Measurements from ENCODE around the gene EFCAB6.

The EFCAB6 gene

GRCh38 chr22:43851979-43852307 lies 39.8 kb upstream of the EFCAB6 start:
- TF ChIP-seq POLR2A (IDR thresholded peaks at IDR 0.05; ENCODE audit: low read length) (no peak), GATA1 (IDR thresholded peaks at IDR 0.05; ENCODE audit: low read depth, low read length) (no peak)
- no peak for DNase-seq

GRCh38 chr22:43851058-43851978 lies 39.2 kb upstream of the EFCAB6 start:
- TF ChIP-seq GATA1 (IDR thresholded peaks at IDR 0.05; ENCODE audit: low read depth, low read length) (no peak), POLR2A (IDR thresholded peaks at IDR 0.05; ENCODE audit: low read length) (no peak)
- DNase-seq = no peak

GRCh38 chr22:43850529-43850928 lies 38.4 kb upstream of the EFCAB6 start:
- no peak for DNase-seq
- no peak for TF ChIP-seq GATA1 (IDR thresholded peaks at IDR 0.05; ENCODE audit: low read depth, low read length)
- no peak for TF ChIP-seq POLR2A (IDR thresholded peaks at IDR 0.05; ENCODE audit: low read length)

- TF ChIP-seq POLR2A (IDR thresholded peaks at IDR 0.05; ENCODE audit: low read length) (no peak), GATA1 (IDR thresholded peaks at IDR 0.05; ENCODE audit: low read depth, low read length) (no peak)
- no peak for DNase-seq
Observed at GRCh38 chr22:43849731-43850130, 37.6 kb upstream of the EFCAB6 start.

- DNase-seq = no peak
- TF ChIP-seq GATA1 (IDR thresholded peaks at IDR 0.05; ENCODE audit: low read depth, low read length) (no peak), POLR2A (IDR thresholded peaks at IDR 0.05; ENCODE audit: low read length) (no peak)
Observed at GRCh38 chr22:43848366-43849171, 36.5 kb upstream of the EFCAB6 start.

- no peak for DNase-seq
- TF ChIP-seq GATA1 (IDR thresholded peaks at IDR 0.05; ENCODE audit: low read depth, low read length) = no peak
- no peak for TF ChIP-seq POLR2A (IDR thresholded peaks at IDR 0.05; ENCODE audit: low read length)
Observed at GRCh38 chr22:43847376-43848289, 35.5 kb upstream of the EFCAB6 start.

- TF ChIP-seq GATA1 (IDR thresholded peaks at IDR 0.05; ENCODE audit: low read depth, low read length) (no peak), POLR2A (IDR thresholded peaks at IDR 0.05; ENCODE audit: low read length) (no peak)
- DNase-seq = no peak
Observed at GRCh38 chr22:43846966-43847365, 34.9 kb upstream of the EFCAB6 start.

GRCh38 chr22:43845981-43846380 lies 33.9 kb upstream of the EFCAB6 start:
- TF ChIP-seq POLR2A (IDR thresholded peaks at IDR 0.05; ENCODE audit: low read length) (no peak), GATA1 (IDR thresholded peaks at IDR 0.05; ENCODE audit: low read depth, low read length) (no peak)
- no peak for DNase-seq

- no peak for TF ChIP-seq POLR2A (IDR thresholded peaks at IDR 0.05; ENCODE audit: low read length)
- TF ChIP-seq GATA1 (IDR thresholded peaks at IDR 0.05; ENCODE audit: low read depth, low read length) = no peak
- no peak for DNase-seq
Observed at GRCh38 chr22:43844560-43845545, 32.7 kb upstream of the EFCAB6 start.

- no peak for TF ChIP-seq GATA1 (IDR thresholded peaks at IDR 0.05; ENCODE audit: low read depth, low read length)
- TF ChIP-seq POLR2A (IDR thresholded peaks at IDR 0.05; ENCODE audit: low read length) = no peak
- no peak for DNase-seq
Observed at GRCh38 chr22:43843783-43844530, 31.9 kb upstream of the EFCAB6 start.

GRCh38 chr22:43841742-43842141 lies 29.6 kb upstream of the EFCAB6 start:
- TF ChIP-seq GATA1 (IDR thresholded peaks at IDR 0.05; ENCODE audit: low read depth, low read length) (no peak), POLR2A (IDR thresholded peaks at IDR 0.05; ENCODE audit: low read length) (no peak)
- no peak for DNase-seq

GRCh38 chr22:43840851-43841250 lies 28.7 kb upstream of the EFCAB6 start:
- TF ChIP-seq GATA1 (IDR thresholded peaks at IDR 0.05; ENCODE audit: low read depth, low read length) (no peak), POLR2A (IDR thresholded peaks at IDR 0.05; ENCODE audit: low read length) (no peak)
- DNase-seq = no peak

Measured in erythroblast (primary cell).